HCEC 1CT (cell line): ENCODE data around the gene CD38.

Experiments used
- DNase-seq: peaks from one replicate; pipeline ENCODE4 v3.0.0-alpha.2; 2017

The CD38 gene

GRCh38 chr4:15765391-15765790, 12.7 kb upstream of the CD38 start:
- DNase-seq, result no peak

DNA sequence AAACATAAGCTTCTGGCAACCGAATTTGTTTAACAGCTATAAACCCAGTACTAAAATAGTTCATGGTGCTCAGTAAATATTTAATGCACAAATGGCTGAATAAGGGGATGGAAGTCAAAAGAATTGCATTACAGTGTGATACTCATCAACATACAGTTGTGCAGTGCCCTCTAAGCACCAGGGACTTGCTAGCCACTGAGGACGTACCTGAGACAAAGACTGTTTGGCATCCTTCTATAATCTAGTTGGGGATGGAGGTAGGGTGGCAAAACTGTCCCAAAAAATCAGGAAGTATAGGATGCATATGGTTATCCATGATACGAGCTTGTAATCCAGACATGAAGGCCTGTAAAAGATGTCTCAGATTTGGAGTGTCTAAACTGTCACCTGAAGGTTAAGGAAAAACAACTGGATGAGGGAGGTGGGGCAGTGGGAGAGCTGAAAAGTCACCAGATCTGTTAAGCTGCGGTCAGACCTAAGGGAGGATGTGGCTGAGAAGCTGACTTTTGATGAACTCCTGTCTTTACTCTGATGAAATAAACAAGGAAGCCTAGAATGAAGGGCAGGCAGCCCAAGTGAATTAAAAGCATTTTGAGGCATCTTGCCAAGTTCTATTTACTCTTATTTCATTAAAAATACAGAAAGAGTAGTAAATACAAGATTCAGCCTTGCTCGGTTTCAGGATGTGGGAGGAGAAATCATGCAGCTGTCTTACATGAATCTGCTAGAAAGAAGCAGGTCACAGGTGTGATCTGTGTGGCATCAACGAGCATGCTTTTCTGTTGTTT, 12.0 kb upstream of the CD38 start:
- no peak for DNase-seq

DNA sequence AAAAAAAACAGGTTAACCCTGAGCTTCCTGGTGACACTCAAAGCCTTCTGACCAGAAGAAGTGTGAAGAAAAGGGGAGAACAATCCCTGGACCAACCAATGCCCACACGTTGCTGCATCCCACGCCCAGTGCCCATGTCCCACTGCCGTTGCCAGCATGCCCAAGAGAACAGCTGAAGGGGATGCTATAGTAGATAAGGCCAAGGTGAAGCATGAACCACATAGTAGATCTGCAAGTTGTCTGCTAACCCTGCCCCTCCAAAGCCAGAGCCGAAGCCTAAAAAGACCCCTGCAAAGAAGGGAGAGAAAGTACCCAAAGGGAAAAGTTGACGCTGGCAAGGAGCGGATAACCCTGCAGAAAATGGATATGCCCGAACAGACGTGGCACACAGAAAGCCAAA, 11.3 kb upstream of the CD38 start:
- no peak for DNase-seq

- DNase-seq, result no peak
Observed at GRCh38 chr4:15769202-15769601, 8.9 kb upstream of the CD38 start.

DNA sequence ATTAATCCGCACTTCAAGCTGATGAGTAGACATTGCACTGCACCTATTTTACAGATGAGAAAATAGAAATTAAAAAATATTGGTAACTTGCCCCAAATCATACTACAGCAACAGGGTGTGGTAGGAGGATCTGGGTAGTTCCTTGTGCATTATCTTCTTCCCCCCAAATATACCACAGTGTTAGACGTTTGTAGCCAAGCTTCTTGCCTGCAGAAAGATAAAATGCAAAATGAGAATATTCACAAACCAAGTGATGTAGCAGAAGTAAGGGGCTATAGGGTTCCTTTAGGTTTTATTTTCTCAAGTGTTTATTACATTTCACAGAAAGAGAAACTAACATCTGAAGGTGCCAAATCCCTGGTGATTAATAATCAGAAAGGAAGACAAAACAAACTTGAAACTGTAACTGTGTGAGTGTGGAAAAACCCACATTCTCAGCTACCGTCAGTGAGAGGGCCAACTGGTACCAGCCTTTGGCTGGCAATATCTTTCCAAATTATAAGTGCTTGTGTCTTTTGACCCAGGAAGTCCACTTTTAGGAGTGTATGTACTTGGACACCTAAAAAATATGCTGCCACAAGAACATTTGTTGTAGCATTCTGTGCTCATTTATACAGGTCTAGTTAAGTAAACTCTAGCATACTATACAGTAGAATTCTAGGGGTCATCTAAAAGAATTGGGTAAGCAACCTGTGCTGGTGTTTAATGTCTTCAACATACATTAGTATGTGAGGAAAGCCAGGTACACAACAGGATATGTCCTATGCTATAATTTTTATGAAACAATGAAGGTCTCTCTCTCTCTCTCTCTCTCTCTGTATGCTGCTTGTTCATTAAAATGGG, 6.7 kb upstream of the CD38 start:
- no peak for DNase-seq

GRCh38 chr4:15774020-15774420, 4.1 kb upstream of the CD38 start:
- no peak for DNase-seq

- no peak for DNase-seq
Observed at GRCh38 chr4:15776871-15777648, 1.1 kb upstream of the CD38 start.

GRCh38 chr4:15777697-15778288, 335 bp upstream of the CD38 start:
- DNase-seq, result no peak

DNA sequence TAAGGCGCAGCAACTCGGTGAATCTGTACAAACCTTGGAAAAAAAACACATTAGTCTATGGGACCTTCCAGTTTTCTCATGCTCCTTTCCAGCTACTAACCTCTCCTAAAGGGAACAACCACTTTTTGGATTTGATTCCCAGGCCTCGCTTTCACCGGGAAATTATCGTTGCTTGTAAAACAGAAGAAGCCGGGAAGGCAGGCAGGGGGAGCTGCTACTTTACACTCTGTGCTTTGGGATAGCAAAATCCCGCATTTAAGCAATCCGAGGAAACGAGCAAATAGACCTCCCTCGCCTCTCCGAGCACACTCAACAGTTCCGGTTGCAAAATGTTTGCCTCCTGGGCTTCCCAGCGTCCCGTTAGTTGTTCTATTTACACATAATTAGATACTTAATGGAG, 1.2 kb downstream of the CD38 start:
- DNase-seq, result peak; percentile 28

- no peak for DNase-seq
Observed at GRCh38 chr4:15779809-15780208, 1.7 kb downstream of the CD38 start.

GRCh38 chr4:15781427-15782095, 3.4 kb downstream of the CD38 start:
- DNase-seq, result no peak

GRCh38 chr4:15783676-15784075, 5.5 kb downstream of the CD38 start:
- DNase-seq, result no peak

GRCh38 chr4:15784959-15785634, 7.0 kb downstream of the CD38 start:
- no peak for DNase-seq

GRCh38 chr4:15786743-15787142, 8.6 kb downstream of the CD38 start:
- no peak for DNase-seq

DNA sequence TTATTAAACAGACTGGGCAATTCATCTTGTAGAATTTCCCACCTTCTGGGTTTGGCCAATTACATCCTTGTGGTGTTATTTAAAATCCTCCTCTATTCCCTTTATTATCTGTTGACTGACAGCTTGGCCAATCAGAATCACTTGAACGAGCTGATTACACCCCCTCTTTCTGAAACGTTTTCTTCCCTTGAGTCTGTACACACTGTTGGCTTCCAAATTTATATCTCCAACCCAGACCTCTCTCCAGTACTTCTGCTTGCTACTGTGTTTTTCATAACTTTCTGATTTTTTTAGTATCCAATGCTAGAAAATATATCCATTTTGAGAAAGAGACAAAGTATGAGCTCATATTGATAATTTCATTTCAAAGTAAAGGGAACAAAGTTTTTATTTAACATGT, 14.8 kb downstream of the CD38 start:
- no peak for DNase-seq

DNA sequence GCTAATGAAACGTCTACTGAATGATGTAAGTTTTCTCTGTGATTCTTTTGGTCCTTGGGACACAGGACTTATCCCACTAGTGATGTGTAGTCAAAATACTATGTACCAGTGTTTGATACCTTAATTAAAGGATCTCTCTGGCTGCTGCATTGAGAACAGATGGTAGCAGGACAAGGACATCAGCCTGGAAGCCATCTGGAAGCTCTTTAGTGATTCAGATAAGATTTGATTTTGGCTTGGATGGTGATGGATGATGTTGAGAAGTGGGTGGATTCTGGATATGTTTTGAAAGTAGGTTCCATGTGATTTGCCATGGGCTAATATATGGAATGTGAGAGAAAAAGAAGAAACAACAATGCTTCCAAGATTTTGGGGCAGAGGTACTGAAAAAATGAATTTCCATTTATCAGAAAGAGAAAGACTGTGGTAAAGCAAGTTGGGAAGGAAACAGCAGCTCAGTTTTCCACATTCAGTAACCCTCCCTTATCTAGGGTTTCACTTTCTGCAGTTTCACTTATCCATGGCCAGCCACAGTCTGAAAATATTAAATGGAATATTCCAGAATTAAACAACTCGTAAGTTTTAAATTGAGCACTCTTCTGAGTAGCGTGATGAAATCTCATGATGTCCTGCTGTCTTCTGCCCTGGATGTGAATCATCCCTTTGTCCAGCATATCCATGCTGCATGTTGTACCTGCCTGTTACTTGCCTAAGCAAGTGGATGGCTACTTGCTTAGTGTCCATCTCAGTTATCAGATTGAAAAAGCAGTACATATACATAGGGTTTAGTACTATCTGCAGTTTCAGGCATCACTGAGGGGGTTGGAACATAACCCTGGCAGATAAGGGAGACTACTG, 15.6 kb downstream of the CD38 start:
- DNase-seq, result no peak

GRCh38 chr4:15794426-15794825, 16.3 kb downstream of the CD38 start:
- DNase-seq, result no peak

DNA sequence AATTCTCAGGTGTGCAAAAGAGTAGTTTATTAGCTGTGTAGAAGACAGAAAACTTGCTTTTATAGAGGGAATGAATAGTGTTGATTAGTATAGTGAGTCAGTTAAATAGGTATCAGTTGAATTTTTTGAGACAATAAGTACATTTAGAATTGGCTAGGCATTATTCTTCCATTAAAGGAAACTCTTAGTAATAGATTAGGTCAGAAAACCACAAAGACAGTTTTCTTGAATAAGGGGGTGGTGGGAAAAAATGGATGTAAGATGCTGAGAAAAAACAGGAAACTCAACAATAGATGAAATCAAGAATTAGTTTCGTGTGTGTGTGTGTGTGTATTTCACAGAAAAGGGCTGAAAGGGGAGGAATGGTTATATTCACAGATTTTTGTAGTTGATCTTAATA, 16.8 kb downstream of the CD38 start:
- DNase-seq, result no peak

- DNase-seq, result no peak
Observed at GRCh38 chr4:15797320-15797719, 19.2 kb downstream of the CD38 start.

DNA sequence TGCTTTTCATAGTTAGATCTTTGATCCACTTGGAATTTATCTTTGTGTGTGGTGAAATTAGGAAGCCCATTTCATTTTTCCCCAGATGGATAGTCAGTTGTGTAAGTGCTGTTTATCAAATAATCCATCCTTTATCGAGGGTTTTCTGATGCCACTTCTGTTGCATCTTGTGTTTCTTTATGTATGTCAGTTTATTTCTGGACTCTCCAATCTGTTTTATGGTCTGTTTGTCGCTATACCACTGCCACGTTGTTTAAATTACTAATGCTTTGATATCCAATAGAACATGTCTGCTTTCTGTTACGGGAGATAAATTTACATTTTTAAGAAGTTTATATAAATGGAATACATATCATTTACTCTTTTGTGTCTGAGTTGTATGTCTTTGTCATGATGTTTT, 21.0 kb downstream of the CD38 start:
- no peak for DNase-seq

DNA sequence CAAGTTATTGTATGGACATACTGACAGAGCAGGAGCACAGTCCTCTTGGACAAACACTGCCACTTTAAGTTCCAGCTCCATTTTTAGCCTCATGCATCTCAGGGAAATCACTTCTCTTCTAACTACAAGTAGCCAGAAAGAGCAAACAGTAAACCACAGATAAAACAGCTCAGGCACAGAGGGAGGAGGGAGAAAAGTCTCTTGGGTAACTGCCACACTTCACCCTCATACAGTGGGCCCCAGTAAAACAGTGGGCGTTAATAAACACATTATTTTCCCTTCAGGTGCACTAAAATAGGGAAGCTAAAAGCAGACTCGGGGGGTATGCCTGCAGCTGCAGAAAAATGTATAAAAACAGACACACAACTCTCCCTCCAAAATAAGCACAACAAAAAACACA, 21.6 kb downstream of the CD38 start:
- no peak for DNase-seq
